ENCODE results near the gene MGRN1.
A peak's percentile ranks its signal among the peaks of the same experiment; 100 is the strongest.

Gene MGRN1

GRCh38 chr16:4625560-4626159 lies 1.0 kb downstream of the MGRN1 start:
- Histone ChIP-seq H3K4me3 (ENCODE audit: low read length) (peak overlapping the region; percentile 81), H4K20me1 (ENCODE audit: insufficient read depth, low read length) (peaks cover 9% of the 10 kb centered on the region; the same call in 1 of the 2 replicates), H3K27me3 (replicated peaks; ENCODE audit: insufficient read depth, low read length) (no peaks in the 10 kb centered on the region), H3K36me3 (replicated peaks; ENCODE audit: insufficient read depth, low read length) (no peaks in the 10 kb centered on the region), H3K9me3 (replicated peaks; ENCODE audit: insufficient read depth, low read length) (no peaks in the 10 kb centered on the region), H3K4me1 (ENCODE audit: low read length) (peaks cover 14% of the 10 kb centered on the region; the same call in 1 of the 2 replicates), H3F3A (ENCODE audit: insufficient read depth, low read length) (no peaks in the 10 kb centered on the region; the same call in 1 of the 2 replicates), H2AFZ (ENCODE audit: low read length) (peak overlapping the region; percentile 35; the same call in 1 of the 2 replicates), H3K27ac (ENCODE audit: low read length) (peak overlapping the region; percentile 77; the same call in 1 of the 2 replicates), H3K4me2 (ENCODE audit: low read depth, low read length) (peak overlapping the region; percentile 83), H3K9ac (ENCODE audit: low read length) (peak overlapping the region; percentile 91), H3K9me2 (replicated peaks; ENCODE audit: insufficient read depth, low read length) (no peaks in the 10 kb centered on the region), H3K79me2 (ENCODE audit: low read length) (peaks cover 56% of the 10 kb centered on the region)
- DNase-seq, result no peak
- TF ChIP-seq EZH2 (optimal IDR thresholded peaks at IDR 0.05; ENCODE audit: low read depth, low read length), result no peak
- TF ChIP-seq CTCF (IDR thresholded peaks at IDR 0.05; ENCODE audit: low read length), result no peak
- no peak for TF ChIP-seq EZH2phosphoT487 (IDR thresholded peaks at IDR 0.05; ENCODE audit: low read length)

GRCh38 chr16:4626396-4626795 lies 1.8 kb downstream of the MGRN1 start:
- no peaks in the 10 kb centered on the region for H3K27me3 ChIP-seq (replicated peaks; ENCODE audit: insufficient read depth, low read length)
- no peaks in the 10 kb centered on the region for H3K36me3 ChIP-seq (replicated peaks; ENCODE audit: insufficient read depth, low read length)
- H3K4me3 ChIP-seq (ENCODE audit: low read length), result no peak overlapping the region
- peaks cover 63% of the 10 kb centered on the region for H3K79me2 ChIP-seq (ENCODE audit: low read length)
- H3K4me2 ChIP-seq (ENCODE audit: low read depth, low read length), result no peak overlapping the region
- no peaks in the 10 kb centered on the region; the same call in 1 of the 2 replicates for H3F3A ChIP-seq (ENCODE audit: insufficient read depth, low read length)
- DNase-seq, result no peak
- no peaks in the 10 kb centered on the region for H3K9me2 ChIP-seq (replicated peaks; ENCODE audit: insufficient read depth, low read length)
- H2AFZ ChIP-seq (ENCODE audit: low read length), result no peak overlapping the region
- no peaks in the 10 kb centered on the region for H3K9me3 ChIP-seq (replicated peaks; ENCODE audit: insufficient read depth, low read length)
- no peak overlapping the region for H3K9ac ChIP-seq (ENCODE audit: low read length)
- TF ChIP-seq CTCF (IDR thresholded peaks at IDR 0.05; ENCODE audit: low read length) (no peak), EZH2 (optimal IDR thresholded peaks at IDR 0.05; ENCODE audit: low read depth, low read length) (no peak), EZH2phosphoT487 (IDR thresholded peaks at IDR 0.05; ENCODE audit: low read length) (no peak)
- H3K27ac ChIP-seq (ENCODE audit: low read length), result no peak overlapping the region
- peaks cover 9% of the 10 kb centered on the region; the same call in 1 of the 2 replicates for H4K20me1 ChIP-seq (ENCODE audit: insufficient read depth, low read length)
- H3K4me1 ChIP-seq (ENCODE audit: low read length), result peaks cover 14% of the 10 kb centered on the region; the same call in 1 of the 2 replicates

GRCh38 chr16:4628283-4628682 lies 3.7 kb downstream of the MGRN1 start:
- no peak overlapping the region for H3K4me3 ChIP-seq (ENCODE audit: low read length)
- TF ChIP-seq CTCF (IDR thresholded peaks at IDR 0.05; ENCODE audit: low read length) (no peak), EZH2 (optimal IDR thresholded peaks at IDR 0.05; ENCODE audit: low read depth, low read length) (no peak), EZH2phosphoT487 (IDR thresholded peaks at IDR 0.05; ENCODE audit: low read length) (no peak)
- H3K9me2 ChIP-seq (replicated peaks; ENCODE audit: insufficient read depth, low read length), result no peaks in the 10 kb centered on the region
- H3K27me3 ChIP-seq (replicated peaks; ENCODE audit: insufficient read depth, low read length), result no peaks in the 10 kb centered on the region
- H4K20me1 ChIP-seq (ENCODE audit: insufficient read depth, low read length), result peaks cover 9% of the 10 kb centered on the region; the same call in 1 of the 2 replicates
- no peaks in the 10 kb centered on the region for H3K9me3 ChIP-seq (replicated peaks; ENCODE audit: insufficient read depth, low read length)
- no peak overlapping the region for H3K4me2 ChIP-seq (ENCODE audit: low read depth, low read length)
- no peaks in the 10 kb centered on the region; the same call in 1 of the 2 replicates for H3F3A ChIP-seq (ENCODE audit: insufficient read depth, low read length)
- H3K79me2 ChIP-seq (ENCODE audit: low read length), result peaks cover 82% of the 10 kb centered on the region
- H2AFZ ChIP-seq (ENCODE audit: low read length), result no peak overlapping the region
- DNase-seq, result no peak
- H3K36me3 ChIP-seq (replicated peaks; ENCODE audit: insufficient read depth, low read length), result no peaks in the 10 kb centered on the region
- no peak overlapping the region for H3K9ac ChIP-seq (ENCODE audit: low read length)
- no peak overlapping the region for H3K27ac ChIP-seq (ENCODE audit: low read length)
- peaks cover 14% of the 10 kb centered on the region; the same call in 1 of the 2 replicates for H3K4me1 ChIP-seq (ENCODE audit: low read length)

All from MM.1S (cell line).